HCT116 (cell line): Measurements from ENCODE around the gene COL23A1. TPM values are rescaled to one million over a fixed set of nuclear protein-coding genes. Genes with fewer than 3 reads are reported as not detected.

Experiments used
- ATAC-seq: fragments of 200-7000 bp; cut with Tn5 transposase; 2 replicates; pipeline ENCODE4 v1.9.1; 2020; ENCODE audit warnings: mild to moderate bottlenecking, moderate library complexity
- BruUV-seq: library from RNA; stranded (reverse); fragments of 400-500 nt; replicated peaks from 2 replicates; lab custom pipeline; 2021; lab: Mats Ljungman, UMichigan
- CTCF ChIA-PET: fragments of 300-600 bp; sonication (Branson Sonifier 250); formaldehyde crosslinking; loops from one replicate; lab custom pipeline; 2021; ENCODE audit warnings: antibody characterized with exemption; lab: Charles Lee
- POLR2A ChIA-PET: fragments of 300-600, 350-600 bp; sonication (Branson Sonifier 250); formaldehyde crosslinking; loops from one replicate; lab custom pipeline; 2021; ENCODE audit warnings: antibody characterized with exemption; lab: Charles Lee
- RAD21 ChIA-PET, 2 experiments: fragments of 300-600 bp; sonication (Branson Sonifier 250); formaldehyde crosslinking; loops; one replicate each; lab custom pipeline; 2023; ENCODE audit warnings: low total read pairs in 2 of 2; ENCODE audit not compliant: uncharacterized antibody in 2 of 2, unreplicated experiment in 2 of 2, low non-redundant PET in 1 of 2; lab: Charles Lee
- DNase-seq: peaks from one replicate; pipeline ENCODE4 v3.0.0-alpha.2; 2010; ENCODE audit warnings: low read depth, low spot score
- H2AFZ ChIP-seq: fragments of 200-600 bp; shearing (Covaris generic), sonication (generic); 2 replicates; pipeline ENCODE4 v1.6.1; 2017; ENCODE audit warnings: low read depth, mixed run types, mixed read lengths, antibody characterized with exemption, low read length; ENCODE audit not compliant: poor library complexity, severe bottlenecking
- H3K27ac ChIP-seq: 2 replicates; pipeline ENCODE4 v1.5.1; 2012; ENCODE audit warnings: low read depth, low read length
- H3K27me3 ChIP-seq: fragments of 200-600 bp; sonication (generic); 2 replicates; pipeline ENCODE4 v1.6.1; 2016; ENCODE audit warnings: mixed run types, low read length, mixed read lengths; ENCODE audit not compliant: insufficient read depth
- H3K36me3 ChIP-seq, 2 experiments: fragments of 200-500 bp in 1 of 2; fragments of 200-600 bp in 1 of 2; sonication (Bioruptor generic) in 1 of 2; sonication (generic) in 1 of 2; 2 replicates each; pipeline versions ENCODE4 v1.5.1 to v1.6.1; 2014 to 2016; ENCODE audit warnings: low read length in 2 of 2, inconsistent platforms in 1 of 2, mixed read lengths in 1 of 2, mixed run types in 1 of 2; ENCODE audit not compliant: insufficient read depth in 2 of 2, control insufficient read depth in 1 of 2
- H3K4me1 ChIP-seq, 2 experiments: fragments of 200-600 bp in 1 of 2; sonication (generic) in 1 of 2; 2 replicates each; pipeline versions ENCODE4 v1.5.1 to v1.6.1; 2012 to 2017; ENCODE audit warnings: low read length in 2 of 2, inconsistent platforms in 1 of 2, mild to moderate bottlenecking in 1 of 2, mixed read lengths in 1 of 2, mixed run types in 1 of 2, moderate library complexity in 1 of 2; ENCODE audit not compliant: insufficient read depth in 2 of 2, control insufficient read depth in 1 of 2
- H3K4me2 ChIP-seq: fragments of 200-600 bp; sonication (generic); 2 replicates; pipeline ENCODE4 v1.6.1; 2017; ENCODE audit warnings: mixed run types, low read length, mixed read lengths
- H3K4me3 ChIP-seq, 2 experiments: fragments of 200-600 bp in 1 of 2; sonication (generic) in 1 of 2; replicated peaks in 1 of 2; 2 replicates each; pipeline ENCODE4 v1.5.1; 2011 to 2016; ENCODE audit warnings: low read length in 2 of 2, control low read depth in 1 of 2, low read depth in 1 of 2, mild to moderate bottlenecking in 1 of 2, mixed read lengths in 1 of 2, mixed run types in 1 of 2
- H3K79me2 ChIP-seq: fragments of 200-600 bp; sonication (generic); 2 replicates; pipeline ENCODE4 v1.6.1; 2017; ENCODE audit warnings: mild to moderate bottlenecking, mixed run types, low read length, moderate library complexity, mixed read lengths; ENCODE audit not compliant: insufficient read depth
- H3K9ac ChIP-seq: fragments of 200-600 bp; sonication (generic); 2 replicates; pipeline ENCODE4 v1.6.1; 2016; ENCODE audit warnings: low read length, mixed read lengths
- H3K9me2 ChIP-seq: fragments of 200-600 bp; sonication (generic), shearing (Covaris generic); 2 replicates; pipeline ENCODE4 v1.6.1; 2017; ENCODE audit warnings: mixed run types, mild to moderate bottlenecking, moderate library complexity; ENCODE audit not compliant: insufficient read depth
- H3K9me3 ChIP-seq, 2 experiments: fragments of 200-500 bp in 1 of 2; fragments of 200-600 bp in 1 of 2; sonication (Bioruptor generic) in 1 of 2; sonication (generic) in 1 of 2; 2 replicates each; pipeline ENCODE4 v1.6.1; 2014 to 2017; ENCODE audit warnings: low read length in 2 of 2, mixed read lengths in 2 of 2, inconsistent platforms in 1 of 2, low read depth in 1 of 2, mild to moderate bottlenecking in 1 of 2, mixed run types in 1 of 2, moderate library complexity in 1 of 2; ENCODE audit not compliant: control insufficient read depth in 1 of 2, insufficient read depth in 1 of 2
- H4K20me1 ChIP-seq: fragments of 200-600 bp; sonication (generic), shearing (Covaris generic); 2 replicates; pipeline ENCODE4 v1.6.1; 2017; ENCODE audit warnings: mixed run types, mild to moderate bottlenecking, moderate library complexity; ENCODE audit not compliant: insufficient read depth
- ATF3 ChIP-seq: IDR thresholded peaks from 2 replicates; pipeline ENCODE4 v1.6.1; 2012
- CBX3 ChIP-seq: IDR thresholded peaks from 2 replicates; pipeline ENCODE4 v1.6.1; 2012; ENCODE audit warnings: low read depth
- JUND ChIP-seq: IDR thresholded peaks from 2 replicates; pipeline ENCODE4 v1.6.1; 2012
- POLR2AphosphoS5 ChIP-seq: IDR thresholded peaks from 2 replicates; pipeline ENCODE4 v1.6.1; 2011; ENCODE audit warnings: mild to moderate bottlenecking, low read depth, low read length, moderate library complexity
- SIN3A ChIP-seq: IDR thresholded peaks from 2 replicates; pipeline ENCODE4 v1.6.1; 2012; ENCODE audit warnings: low read depth
- SP1 ChIP-seq: IDR thresholded peaks from 2 replicates; pipeline ENCODE4 v1.6.1; 2012; ENCODE audit warnings: low read depth
- intact Hi-C: fragments of 100-400 bp; cut with micrococcal nuclease; formaldehyde crosslinking; loops from 2 replicates; pipeline ENCODE4 v1.10.0; 2022
- total RNA-seq: library from RNA; stranded (reverse); gene quantifications from one replicate; pipeline ENCODE4 v1.2.1, GENCODE V29; 2021; ENCODE audit not compliant: unreplicated experiment

Gene COL23A1
- total RNA-seq, 1 experiment from 2014 or later, result not detected

GRCh38 chr5:178368716-178369300, 221.4 kb downstream of the COL23A1 start:
- H3K4me1 ChIP-seq, result no peaks in the 10 kb centered on the region
- ATAC-seq (no peak), DNase-seq (no peak)
- BruUV-seq, result no TSS peak
- H3K9ac ChIP-seq, result no peak overlapping the region
- no peaks in the 10 kb centered on the region for H3K9me3 ChIP-seq
- no peak overlapping the region for H2AFZ ChIP-seq
- no peak overlapping the region for H3K4me3 ChIP-seq
- H3K9me2 ChIP-seq, result no peaks in the 10 kb centered on the region
- no peak overlapping the region for H3K27ac ChIP-seq
- H3K4me2 ChIP-seq, result no peak overlapping the region
- H3K36me3 ChIP-seq, result no peaks in the 10 kb centered on the region
- no peaks in the 10 kb centered on the region for H4K20me1 ChIP-seq
- no peaks in the 10 kb centered on the region for H3K79me2 ChIP-seq
- POLR2A ChIA-PET, result no interaction called here
- H3K27me3 ChIP-seq, result no peaks in the 10 kb centered on the region; the same call in 1 of the 2 replicates
- intact Hi-C loops, result no loop called here
- TF ChIP-seq CBX3, result no peak
- TF ChIP-seq ATF3, result no peak
- TF ChIP-seq, all 23 proteins: peak for 0
- RAD21 ChIA-PET, result no interaction called here
- CTCF ChIA-PET, result no interaction called here

DNA sequence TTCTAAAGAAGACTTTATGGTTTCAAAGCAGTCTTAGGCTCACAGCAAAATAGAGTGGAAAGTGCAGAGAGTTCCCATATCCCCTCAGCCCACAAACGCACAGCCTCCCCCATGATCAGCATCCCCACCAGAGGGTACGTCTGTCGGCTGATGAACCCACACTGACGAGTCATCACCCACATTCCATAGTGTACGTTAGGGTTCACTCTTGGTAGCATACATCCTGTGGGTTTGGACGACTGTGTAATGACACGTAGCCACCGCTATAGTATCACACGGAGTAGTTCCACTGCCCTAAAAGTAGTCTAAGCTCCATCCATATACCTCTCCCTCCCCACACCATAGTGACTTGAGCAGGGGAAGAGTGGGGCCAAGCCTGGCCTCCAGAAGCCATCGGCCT, 221.9 kb downstream of the COL23A1 start:
- POLR2A ChIA-PET, result no interaction called here
- CTCF ChIA-PET, result no interaction called here
- ATAC-seq (no peak), DNase-seq (no peak)
- RAD21 ChIA-PET, result no interaction called here
- Histone ChIP-seq H4K20me1 (no peaks in the 10 kb centered on the region), H3K9me2 (no peaks in the 10 kb centered on the region), H3K9ac (no peak overlapping the region), H3K27ac (no peak overlapping the region), H3K27me3 (no peaks in the 10 kb centered on the region; the same call in 1 of the 2 replicates), H3K36me3 (no peaks in the 10 kb centered on the region), H2AFZ (no peak overlapping the region), H3K4me2 (no peak overlapping the region), H3K4me1 (no peaks in the 10 kb centered on the region), H3K4me3 (no peak overlapping the region), H3K79me2 (no peaks in the 10 kb centered on the region), H3K9me3 (no peaks in the 10 kb centered on the region)
- intact Hi-C loops, result no loop called here
- BruUV-seq, result no TSS peak
- TF ChIP-seq JUND, result no peak
- TF ChIP-seq POLR2AphosphoS5, result no peak
- no peak for TF ChIP-seq SIN3A
- no peak for TF ChIP-seq SP1
